K562 (cell line): Measurements from ENCODE around the gene TACC3. TPM values are rescaled to one million over a fixed set of nuclear protein-coding genes. Genes with fewer than 3 reads are reported as not detected.

Source experiments
- CREM ChIP-seq: IDR thresholded peaks from 2 replicates; pipeline ENCODE4 v1.6.1; 2014; ENCODE audit warnings: antibody characterized with exemption, low read depth
- CXXC5 ChIP-seq: fragments of 250-450 bp; sonication (Bioruptor Pico); IDR thresholded peaks from 2 replicates; pipeline ENCODE4 v1.8.0; 2022; ENCODE audit warnings: inconsistent platforms, mild to moderate bottlenecking, moderate library complexity
- ETV6 ChIP-seq, 3 experiments: fragments of 150-350 bp in 1 of 3; sonication (generic) in 1 of 3; formaldehyde crosslinking in 1 of 3; IDR thresholded peaks; 2 replicates each; pipeline versions ENCODE4 v1.6.1 to v1.8.0; 2014 to 2022; ENCODE audit warnings: borderline replicate concordance in 2 of 3, low read depth in 2 of 3, antibody characterized with exemption in 1 of 3, low read length in 1 of 3, mild to moderate bottlenecking in 1 of 3, missing genetic modification reagents in 1 of 3
- HMG20A ChIP-seq: fragments of 450-650 bp; formaldehyde crosslinking; conservative IDR thresholded peaks from 2 replicates; pipeline ENCODE4 v1.4.0; 2020; ENCODE audit warnings: mild to moderate bottlenecking, mixed read lengths
- IFI16 ChIP-seq: fragments of 250-450 bp; sonication (Bioruptor Pico); IDR thresholded peaks from 2 replicates; pipeline ENCODE4 v2.1.2; 2022; ENCODE audit warnings: mild to moderate bottlenecking, inconsistent platforms
- LARP7 ChIP-seq: fragments of 450-650 bp; IDR thresholded peaks from 2 replicates; pipeline ENCODE4 v1.6.1; 2016
- TCF7L2 ChIP-seq: fragments of 150-350 bp; IDR thresholded peaks from 2 replicates; pipeline ENCODE4 v1.6.1; 2016; ENCODE audit warnings: low read depth, mild to moderate bottlenecking, low read length, moderate library complexity
- ZNF785 ChIP-seq: fragments of 250-450 bp; sonication (Bioruptor Pico); IDR thresholded peaks from 2 replicates; pipeline ENCODE4 v1.4.0; 2020; ENCODE audit warnings: mild to moderate bottlenecking
- polyA plus RNA-seq, 8 experiments: library from polyadenylated mRNA; depleted of rRNA in 4 of 8; stranded (reverse) in 5 of 8; unstranded in 3 of 8; fragments of >200 nt; fragmentation: Nextera tagmentation in 2 of 8; fragmentation: Illumina TruSeq in 1 of 8; extraction: Ambion mirVana in 2 of 8; extraction: Trizol in 1 of 8; gene quantifications; 2 replicates each; pipeline versions ENCODE4 v1.2.1 to v1.2.3, GENCODE V29; 2011 to 2014; ENCODE audit warnings: inconsistent platforms in 1 of 8, missing spikeins in 1 of 8
- total RNA-seq, 7 experiments: library from RNA; depleted of rRNA in 6 of 7; stranded (reverse); fragments of >200 nt in 6 of 7; fragmentation: Illumina TruSeq in 2 of 7; extraction: Trizol in 2 of 7; gene quantifications; 2 replicates each; pipeline versions ENCODE4 v1.2.1 to v1.2.3, GENCODE V29; 2011 to 2021; ENCODE audit warnings: low replicate concordance in 1 of 7
- TF ChIP-seq, protein P1 (sequence below): IDR thresholded peaks from 2 replicates; pipeline ENCODE4 v1.6.1; 2012; ENCODE audit warnings: low read depth, low read length, improper control_type of control experiment, borderline replicate concordance
- TF ChIP-seq, protein P2 (sequence below): fragments of 250-450 bp; sonication (Bioruptor Pico); IDR thresholded peaks from 2 replicates; pipeline ENCODE4 v1.8.0; 2021; ENCODE audit warnings: moderate library complexity, mild to moderate bottlenecking, inconsistent platforms
- TF ChIP-seq, protein P3 (sequence below): fragments of 450-650 bp; IDR thresholded peaks from 2 replicates; pipeline ENCODE4 v1.6.1; 2016; ENCODE audit warnings: low read depth, mild to moderate bottlenecking, moderate library complexity
- TF ChIP-seq, protein P4 (sequence below), 2 experiments: fragments of 200-800 bp in 1 of 2; sonication (Bioruptor generic) in 1 of 2; sonication (generic) in 1 of 2; formaldehyde crosslinking in 1 of 2; IDR thresholded peaks in 1 of 2; conservative IDR thresholded peaks in 1 of 2; 2 replicates each; pipeline versions ENCODE4 v1.5.0 to v1.6.1; 2016 to 2020; ENCODE audit warnings: missing compliant biosample characterization in 1 of 2, missing genetic modification characterization in 1 of 2, missing genetic modification reagents in 1 of 2
- TF ChIP-seq, protein P5 (sequence below), 3 experiments: fragments of 200-800 bp in 1 of 3; fragments of 250-450 bp in 1 of 3; fragments of 450-650 bp in 1 of 3; sonication (Bioruptor Pico) in 1 of 3; sonication (Bioruptor generic) in 1 of 3; formaldehyde crosslinking in 1 of 3; IDR thresholded peaks; 2 replicates each; pipeline versions ENCODE4 v1.6.1 to v1.8.0; 2016 to 2022; ENCODE audit warnings: mild to moderate bottlenecking in 2 of 3, missing genetic modification characterization in 2 of 3, missing compliant biosample characterization in 1 of 3, moderate library complexity in 1 of 3

Gene TACC3
- total and polyA plus RNA-seq, 9 of the 15 experiments (the other 6 are each of a cell fraction or from before 2014, with no cell fraction given), result 1.9 to 122 (median 55.6) TPM

DNA sequence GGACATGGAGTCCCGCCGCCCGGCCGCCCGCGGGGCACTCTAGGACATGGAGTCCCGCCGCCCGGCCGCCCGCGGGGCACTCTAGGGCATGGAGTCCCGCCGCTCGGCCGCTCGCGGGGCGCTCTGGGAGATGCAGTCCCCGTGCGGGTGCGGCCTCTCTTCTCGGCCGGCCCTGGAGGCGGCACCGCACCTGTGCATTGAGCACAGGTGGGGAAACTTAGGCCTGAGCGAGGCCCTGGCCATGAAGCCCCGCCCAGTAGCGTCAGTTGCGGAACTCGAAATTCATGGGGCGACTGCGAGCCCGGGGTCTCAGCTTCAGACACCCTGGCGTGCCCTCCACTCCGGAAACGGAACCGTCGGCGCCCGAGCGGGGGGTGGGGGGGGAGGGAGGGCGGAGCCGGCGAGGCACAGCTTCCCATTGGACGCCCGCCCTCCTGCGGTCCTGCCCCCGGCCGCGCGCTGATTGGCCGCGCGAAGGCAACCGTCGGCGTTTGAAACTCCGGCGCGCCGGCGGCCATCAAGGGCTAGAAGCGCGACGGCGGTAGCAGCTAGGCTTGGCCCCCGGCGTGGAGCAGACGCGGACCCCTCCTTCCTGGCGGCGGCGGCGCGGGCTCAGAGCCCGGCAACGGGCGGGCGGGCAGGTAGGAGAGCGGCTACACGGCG, at the start of gene TACC3, which contains the start of gene TMEM129 (continued):
- TF ChIP-seq, protein P1, sequence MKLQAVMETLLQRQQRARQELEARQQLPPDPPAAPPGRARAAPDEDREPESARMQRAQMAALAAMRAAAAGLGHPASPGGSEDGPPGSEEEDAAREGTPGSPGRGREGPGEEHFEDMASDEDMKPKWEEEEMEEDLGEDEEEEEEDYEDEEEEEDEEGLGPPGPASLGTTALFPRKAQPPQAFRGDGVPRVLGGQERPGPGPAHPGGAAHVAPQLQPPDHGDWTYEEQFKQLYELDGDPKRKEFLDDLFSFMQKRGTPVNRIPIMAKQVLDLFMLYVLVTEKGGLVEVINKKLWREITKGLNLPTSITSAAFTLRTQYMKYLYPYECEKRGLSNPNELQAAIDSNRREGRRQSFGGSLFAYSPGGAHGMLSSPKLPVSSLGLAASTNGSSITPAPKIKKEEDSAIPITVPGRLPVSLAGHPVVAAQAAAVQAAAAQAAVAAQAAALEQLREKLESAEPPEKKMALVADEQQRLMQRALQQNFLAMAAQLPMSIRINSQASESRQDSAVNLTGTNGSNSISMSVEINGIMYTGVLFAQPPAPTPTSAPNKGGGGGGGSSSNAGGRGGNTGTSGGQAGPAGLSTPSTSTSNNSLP, result no peak
- TF ChIP-seq LARP7 (no peak), HMG20A (CRISPR knock-in tag) (no peak), ETV6 (IDR thresholded peaks at IDR 0.05; ENCODE audit: borderline replicate concordance in 1 of 2, low read depth in 2 of 2, low read length in 1 of 2) (no peak), ETV6 (CRISPR knock-in tag; IDR thresholded peaks at IDR 0.05; ENCODE audit: borderline replicate concordance) (no peak), IFI16 (no peak), CREM (peak; percentile 91), CXXC5 (CRISPR knock-in tag) (peak; percentile 81), ZNF785 (CRISPR knock-in tag) (no peak), TCF7L2 (no peak)
- TF ChIP-seq, protein P2, sequence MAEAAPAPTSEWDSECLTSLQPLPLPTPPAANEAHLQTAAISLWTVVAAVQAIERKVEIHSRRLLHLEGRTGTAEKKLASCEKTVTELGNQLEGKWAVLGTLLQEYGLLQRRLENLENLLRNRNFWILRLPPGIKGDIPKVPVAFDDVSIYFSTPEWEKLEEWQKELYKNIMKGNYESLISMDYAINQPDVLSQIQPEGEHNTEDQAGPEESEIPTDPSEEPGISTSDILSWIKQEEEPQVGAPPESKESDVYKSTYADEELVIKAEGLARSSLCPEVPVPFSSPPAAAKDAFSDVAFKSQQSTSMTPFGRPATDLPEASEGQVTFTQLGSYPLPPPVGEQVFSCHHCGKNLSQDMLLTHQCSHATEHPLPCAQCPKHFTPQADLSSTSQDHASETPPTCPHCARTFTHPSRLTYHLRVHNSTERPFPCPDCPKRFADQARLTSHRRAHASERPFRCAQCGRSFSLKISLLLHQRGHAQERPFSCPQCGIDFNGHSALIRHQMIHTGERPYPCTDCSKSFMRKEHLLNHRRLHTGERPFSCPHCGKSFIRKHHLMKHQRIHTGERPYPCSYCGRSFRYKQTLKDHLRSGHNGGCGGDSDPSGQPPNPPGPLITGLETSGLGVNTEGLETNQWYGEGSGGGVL (CRISPR knock-in tag), result no peak
- TF ChIP-seq, protein P3, sequence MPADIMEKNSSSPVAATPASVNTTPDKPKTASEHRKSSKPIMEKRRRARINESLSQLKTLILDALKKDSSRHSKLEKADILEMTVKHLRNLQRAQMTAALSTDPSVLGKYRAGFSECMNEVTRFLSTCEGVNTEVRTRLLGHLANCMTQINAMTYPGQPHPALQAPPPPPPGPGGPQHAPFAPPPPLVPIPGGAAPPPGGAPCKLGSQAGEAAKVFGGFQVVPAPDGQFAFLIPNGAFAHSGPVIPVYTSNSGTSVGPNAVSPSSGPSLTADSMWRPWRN, result no peak
- TF ChIP-seq, protein P4, sequence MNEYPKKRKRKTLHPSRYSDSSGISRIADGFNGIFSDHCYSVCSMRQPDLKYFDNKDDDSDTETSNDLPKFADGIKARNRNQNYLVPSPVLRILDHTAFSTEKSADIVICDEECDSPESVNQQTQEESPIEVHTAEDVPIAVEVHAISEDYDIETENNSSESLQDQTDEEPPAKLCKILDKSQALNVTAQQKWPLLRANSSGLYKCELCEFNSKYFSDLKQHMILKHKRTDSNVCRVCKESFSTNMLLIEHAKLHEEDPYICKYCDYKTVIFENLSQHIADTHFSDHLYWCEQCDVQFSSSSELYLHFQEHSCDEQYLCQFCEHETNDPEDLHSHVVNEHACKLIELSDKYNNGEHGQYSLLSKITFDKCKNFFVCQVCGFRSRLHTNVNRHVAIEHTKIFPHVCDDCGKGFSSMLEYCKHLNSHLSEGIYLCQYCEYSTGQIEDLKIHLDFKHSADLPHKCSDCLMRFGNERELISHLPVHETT (CRISPR knock-in tag; conservative IDR thresholded peaks at IDR 0.05 in 1 of 2, IDR thresholded peaks at IDR 0.05 in 1 of 2), result peak in 1 of 2 experiments; percentile 87; a peak in 2 of 4 replicates
- TF ChIP-seq, protein P5, sequence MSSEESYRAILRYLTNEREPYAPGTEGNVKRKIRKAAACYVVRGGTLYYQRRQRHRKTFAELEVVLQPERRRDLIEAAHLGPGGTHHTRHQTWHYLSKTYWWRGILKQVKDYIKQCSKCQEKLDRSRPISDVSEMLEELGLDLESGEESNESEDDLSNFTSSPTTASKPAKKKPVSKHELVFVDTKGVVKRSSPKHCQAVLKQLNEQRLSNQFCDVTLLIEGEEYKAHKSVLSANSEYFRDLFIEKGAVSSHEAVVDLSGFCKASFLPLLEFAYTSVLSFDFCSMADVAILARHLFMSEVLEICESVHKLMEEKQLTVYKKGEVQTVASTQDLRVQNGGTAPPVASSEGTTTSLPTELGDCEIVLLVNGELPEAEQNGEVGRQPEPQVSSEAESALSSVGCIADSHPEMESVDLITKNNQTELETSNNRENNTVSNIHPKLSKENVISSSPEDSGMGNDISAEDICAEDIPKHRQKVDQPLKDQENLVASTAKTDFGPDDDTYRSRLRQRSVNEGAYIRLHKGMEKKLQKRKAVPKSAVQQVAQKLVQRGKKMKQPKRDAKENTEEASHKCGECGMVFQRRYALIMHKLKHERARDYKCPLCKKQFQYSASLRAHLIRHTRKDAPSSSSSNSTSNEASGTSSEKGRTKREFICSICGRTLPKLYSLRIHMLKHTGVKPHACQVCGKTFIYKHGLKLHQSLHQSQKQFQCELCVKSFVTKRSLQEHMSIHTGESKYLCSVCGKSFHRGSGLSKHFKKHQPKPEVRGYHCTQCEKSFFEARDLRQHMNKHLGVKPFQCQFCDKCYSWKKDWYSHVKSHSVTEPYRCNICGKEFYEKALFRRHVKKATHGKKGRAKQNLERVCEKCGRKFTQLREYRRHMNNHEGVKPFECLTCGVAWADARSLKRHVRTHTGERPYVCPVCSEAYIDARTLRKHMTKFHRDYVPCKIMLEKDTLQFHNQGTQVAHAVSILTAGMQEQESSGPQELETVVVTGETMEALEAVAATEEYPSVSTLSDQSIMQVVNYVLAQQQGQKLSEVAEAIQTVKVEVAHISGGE (CRISPR knock-in tag; IDR thresholded peaks at IDR 0.05), result peak; percentile 86 to 98 (median 94); a peak in 5 of 6 replicates
